ENCODE data around the gene KLK6. TPM values are rescaled to one million over a fixed set of nuclear protein-coding genes. Genes with fewer than 3 reads are reported as not detected.

The KLK6 gene
- total and polyA plus RNA-seq, 12 donors: not detected

DNA sequence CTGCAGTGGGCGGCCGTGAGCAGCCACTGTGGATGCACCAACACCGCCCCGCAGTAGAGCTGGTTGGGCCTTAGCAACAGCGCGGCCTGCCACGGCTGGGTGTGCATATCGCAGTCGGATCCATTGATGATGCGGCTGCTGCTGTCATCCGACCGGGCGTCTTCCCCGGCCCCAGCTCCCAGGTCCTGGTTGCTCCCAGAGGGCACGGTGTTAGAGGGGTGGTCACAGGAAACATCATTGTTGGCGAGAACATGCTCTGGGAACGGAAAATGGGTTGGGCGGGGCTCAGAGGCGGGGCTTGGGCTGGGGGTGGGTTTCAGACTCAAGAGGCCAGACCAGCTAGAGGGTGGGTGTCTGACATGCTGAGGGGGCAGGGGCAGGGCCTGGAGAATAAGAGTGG is 19.5 kb downstream of the KLK6 start:
- H3K4me3 ChIP-seq: no peak overlapping the region
- no peaks in the 10 kb centered on the region for H3K9me3 ChIP-seq
- DNase-seq: no peak
- intact Hi-C loops (cut with DNase I): no loop called here
- ATAC-seq: no peak
- H3K27me3 ChIP-seq: peaks cover 0 to 38% (median 22%) of the 10 kb centered on the region in 7 donors
- H3K36me3 ChIP-seq: no peaks in the 10 kb centered on the region
- no peak overlapping the region for H3K27ac ChIP-seq
- WGBS, 2 donors: 54 to 68% methylated on average over 19 of the region's 19 CpGs
- TF ChIP-seq, protein P1, sequence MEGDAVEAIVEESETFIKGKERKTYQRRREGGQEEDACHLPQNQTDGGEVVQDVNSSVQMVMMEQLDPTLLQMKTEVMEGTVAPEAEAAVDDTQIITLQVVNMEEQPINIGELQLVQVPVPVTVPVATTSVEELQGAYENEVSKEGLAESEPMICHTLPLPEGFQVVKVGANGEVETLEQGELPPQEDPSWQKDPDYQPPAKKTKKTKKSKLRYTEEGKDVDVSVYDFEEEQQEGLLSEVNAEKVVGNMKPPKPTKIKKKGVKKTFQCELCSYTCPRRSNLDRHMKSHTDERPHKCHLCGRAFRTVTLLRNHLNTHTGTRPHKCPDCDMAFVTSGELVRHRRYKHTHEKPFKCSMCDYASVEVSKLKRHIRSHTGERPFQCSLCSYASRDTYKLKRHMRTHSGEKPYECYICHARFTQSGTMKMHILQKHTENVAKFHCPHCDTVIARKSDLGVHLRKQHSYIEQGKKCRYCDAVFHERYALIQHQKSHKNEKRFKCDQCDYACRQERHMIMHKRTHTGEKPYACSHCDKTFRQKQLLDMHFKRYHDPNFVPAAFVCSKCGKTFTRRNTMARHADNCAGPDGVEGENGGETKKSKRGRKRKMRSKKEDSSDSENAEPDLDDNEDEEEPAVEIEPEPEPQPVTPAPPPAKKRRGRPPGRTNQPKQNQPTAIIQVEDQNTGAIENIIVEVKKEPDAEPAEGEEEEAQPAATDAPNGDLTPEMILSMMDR (IDR thresholded peaks at IDR 0.05): no peak
- no peaks in the 10 kb centered on the region for H3K4me1 ChIP-seq

DNA sequence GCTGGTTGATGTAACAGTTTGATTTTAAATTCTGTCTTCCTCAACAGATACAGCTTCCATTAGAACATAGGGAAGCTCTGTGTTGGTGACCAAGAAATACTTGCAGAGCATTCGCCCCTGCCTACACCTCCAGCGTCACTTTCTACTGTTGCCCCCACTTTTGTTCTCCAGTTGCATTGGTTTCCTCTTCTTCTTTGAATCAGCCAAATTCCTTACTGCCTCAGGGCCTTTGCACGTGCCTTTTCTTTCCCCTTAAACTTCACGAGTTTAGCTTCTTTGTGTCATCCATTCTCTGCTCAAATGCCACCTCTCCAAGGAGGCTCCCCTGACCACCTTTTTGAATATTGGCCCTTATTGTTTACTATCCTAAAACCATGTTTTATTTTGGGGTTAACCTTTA is 22.3 kb downstream of the KLK6 start:
- H3K4me3 ChIP-seq: no peak overlapping the region
- peaks cover 0 to 34% (median 7%) of the 10 kb centered on the region in 7 donors for H3K27me3 ChIP-seq
- H3K4me1 ChIP-seq: no peaks in the 10 kb centered on the region
- H3K27ac ChIP-seq: no peak overlapping the region
- no peaks in the 10 kb centered on the region for H3K36me3 ChIP-seq
- intact Hi-C loops (cut with DNase I): no loop called here
- no peak for ATAC-seq
- DNase-seq: no peak
- 75 to 82% methylated on average over 4 of the region's 4 CpGs for WGBS, 2 donors
- H3K9me3 ChIP-seq: peaks cover 0 to 4% (median 0%) of the 10 kb centered on the region in 11 donors
- TF ChIP-seq, protein P1 (IDR thresholded peaks at IDR 0.05): no peak

DNA sequence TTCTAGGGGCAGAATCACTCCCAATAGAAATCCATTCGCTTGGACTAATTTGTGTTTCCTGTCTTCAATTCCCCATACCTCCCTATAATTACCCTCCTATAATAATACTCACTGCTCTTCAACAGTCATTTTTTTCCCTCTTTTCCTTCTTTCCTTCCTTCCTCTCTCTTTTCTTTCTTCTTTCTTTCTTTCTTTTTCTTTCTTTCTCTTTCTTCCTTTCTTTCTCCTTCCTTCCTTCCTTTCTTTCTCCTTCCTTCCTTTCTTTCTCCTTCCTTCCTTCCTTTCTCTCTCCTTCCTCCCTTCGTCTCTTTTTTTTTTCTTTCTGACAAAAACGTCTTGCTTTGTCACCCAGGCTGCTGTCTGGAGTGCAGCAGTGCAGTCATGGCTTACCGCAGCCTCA is 24.6 kb downstream of the KLK6 start:
- H3K27me3 ChIP-seq: peaks cover 0 to 24% (median 11%) of the 10 kb centered on the region in 7 donors
- TF ChIP-seq, protein P1 (IDR thresholded peaks at IDR 0.05): no peak
- intact Hi-C loops (cut with DNase I): no loop called here
- 62% methylated on average over 4 of the region's 4 CpGs for WGBS, 2 donors
- no peak overlapping the region for H3K4me3 ChIP-seq
- DNase-seq (no peak), ATAC-seq (no peak)
- no peaks in the 10 kb centered on the region for H3K36me3 ChIP-seq
- H3K9me3 ChIP-seq: peaks cover 0 to 12% (median 0%) of the 10 kb centered on the region in 11 donors
- H3K27ac ChIP-seq: no peak overlapping the region
- no peaks in the 10 kb centered on the region for H3K4me1 ChIP-seq

DNA sequence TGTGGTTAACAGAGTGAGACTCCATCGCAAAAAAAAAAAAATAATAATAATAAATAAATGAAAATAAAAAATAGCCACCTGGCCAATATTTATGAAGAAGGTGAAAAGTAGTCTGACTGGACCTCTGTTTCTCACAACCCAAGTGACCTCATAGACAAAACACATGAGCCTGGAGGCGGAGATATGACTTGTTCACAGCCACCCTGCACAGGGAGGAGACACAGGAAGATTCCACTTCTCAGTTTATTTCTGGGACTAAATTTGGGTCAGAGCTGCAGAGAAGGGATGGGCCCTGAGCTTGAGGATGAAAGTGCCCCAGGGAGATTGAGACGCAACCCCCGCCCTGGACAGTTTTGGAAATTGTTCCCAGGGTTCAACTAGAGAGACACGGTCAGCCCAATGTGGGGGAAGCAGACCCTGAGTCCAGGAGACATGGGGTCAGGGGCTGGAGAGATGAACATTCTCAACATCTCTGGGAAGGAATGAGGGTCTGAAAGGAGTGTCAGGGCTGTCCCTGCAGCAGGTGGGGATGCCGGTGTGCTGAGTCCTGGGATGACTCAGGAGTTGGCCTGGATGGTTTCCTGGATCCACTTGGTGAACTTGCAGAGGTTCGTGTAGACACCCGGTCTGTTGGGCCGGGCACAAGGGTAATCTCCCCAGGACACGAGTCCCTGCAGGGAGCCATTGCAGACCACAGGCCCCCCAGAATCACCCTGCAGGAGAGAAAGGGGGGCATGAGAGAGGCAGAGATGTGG is 26.1 kb downstream of the KLK6 start:
- intact Hi-C loops (cut with DNase I): no loop called here
- 79 to 82% methylated on average over 10 of the region's 10 CpGs for WGBS, 2 donors

More for the DNA sequence above, 26.1 kb downstream of the KLK6 start:
- Histone ChIP-seq H3K4me1 (no peaks in the 10 kb centered on the region), H3K36me3 (no peaks in the 10 kb centered on the region), H3K9me3 (peaks cover 0 to 21% (median 0%) of the 10 kb centered on the region in 11 donors), H3K27me3 (peaks cover 0 to 32% (median 17%) of the 10 kb centered on the region in 7 donors), H3K27ac (no peak overlapping the region), H3K4me3 (no peak overlapping the region)
- TF ChIP-seq, protein P1 (IDR thresholded peaks at IDR 0.05): no peak
- ATAC-seq: no peak
- DNase-seq: no peak
